GM21515 (cell line): Measurements from ENCODE around the gene CELSR2.
A peak's percentile ranks its signal among the peaks of the same experiment; 100 is the strongest.

ENCODE experiments used
- ATAC-seq: cut with Tn5 transposase; IDR thresholded peaks from one replicate; pipeline ENCODE4 v1.9.1; 2021; ENCODE audit not compliant: unreplicated experiment

Gene CELSR2

GRCh38 chr1:109249654-109250401, 489 bp downstream of the CELSR2 start:
- peak; percentile 33 for ATAC-seq

- no peak for ATAC-seq
Observed at GRCh38 chr1:109250454-109251276, 1.3 kb downstream of the CELSR2 start.

- ATAC-seq = no peak
Observed at GRCh38 chr1:109251277-109252166, 2.2 kb downstream of the CELSR2 start.

- ATAC-seq = no peak
Observed at GRCh38 chr1:109252167-109252892, 3.0 kb downstream of the CELSR2 start.

GRCh38 chr1:109252893-109253802, 3.8 kb downstream of the CELSR2 start:
- no peak for ATAC-seq

GRCh38 chr1:109253803-109254620, 4.7 kb downstream of the CELSR2 start:
- ATAC-seq = no peak

- no peak for ATAC-seq
Observed at GRCh38 chr1:109254621-109255096, 5.3 kb downstream of the CELSR2 start.

- no peak for ATAC-seq
Observed at GRCh38 chr1:109255097-109255651, 5.8 kb downstream of the CELSR2 start.

GRCh38 chr1:109255678-109256077, 6.3 kb downstream of the CELSR2 start:
- no peak for ATAC-seq

GRCh38 chr1:109256085-109256484, 6.7 kb downstream of the CELSR2 start:
- ATAC-seq = no peak

GRCh38 chr1:109256971-109257681, 7.8 kb downstream of the CELSR2 start:
- ATAC-seq = no peak

GRCh38 chr1:109257682-109258421, 8.5 kb downstream of the CELSR2 start:
- ATAC-seq = no peak

- no peak for ATAC-seq
Observed at GRCh38 chr1:109258481-109259466, 9.4 kb downstream of the CELSR2 start.

GRCh38 chr1:109259674-109260557, 10.6 kb downstream of the CELSR2 start:
- no peak for ATAC-seq

GRCh38 chr1:109261006-109261405, 11.7 kb downstream of the CELSR2 start:
- no peak for ATAC-seq
